ENCODE measurements around the gene SCN2A. TPM values are rescaled to one million over a fixed set of nuclear protein-coding genes. Genes with fewer than 3 reads are reported as not detected.

SCN2A gene
- total RNA-seq, result 3.3 and 10.9 TPM in 2 replicates

GRCh38 chr2:165239230-165239629, at the start of gene SCN2A:
SCN2A (plus strand) TSS chr2:165239414; CDS start chr2:165295824, 56,410 bp downstream.

DNA sequence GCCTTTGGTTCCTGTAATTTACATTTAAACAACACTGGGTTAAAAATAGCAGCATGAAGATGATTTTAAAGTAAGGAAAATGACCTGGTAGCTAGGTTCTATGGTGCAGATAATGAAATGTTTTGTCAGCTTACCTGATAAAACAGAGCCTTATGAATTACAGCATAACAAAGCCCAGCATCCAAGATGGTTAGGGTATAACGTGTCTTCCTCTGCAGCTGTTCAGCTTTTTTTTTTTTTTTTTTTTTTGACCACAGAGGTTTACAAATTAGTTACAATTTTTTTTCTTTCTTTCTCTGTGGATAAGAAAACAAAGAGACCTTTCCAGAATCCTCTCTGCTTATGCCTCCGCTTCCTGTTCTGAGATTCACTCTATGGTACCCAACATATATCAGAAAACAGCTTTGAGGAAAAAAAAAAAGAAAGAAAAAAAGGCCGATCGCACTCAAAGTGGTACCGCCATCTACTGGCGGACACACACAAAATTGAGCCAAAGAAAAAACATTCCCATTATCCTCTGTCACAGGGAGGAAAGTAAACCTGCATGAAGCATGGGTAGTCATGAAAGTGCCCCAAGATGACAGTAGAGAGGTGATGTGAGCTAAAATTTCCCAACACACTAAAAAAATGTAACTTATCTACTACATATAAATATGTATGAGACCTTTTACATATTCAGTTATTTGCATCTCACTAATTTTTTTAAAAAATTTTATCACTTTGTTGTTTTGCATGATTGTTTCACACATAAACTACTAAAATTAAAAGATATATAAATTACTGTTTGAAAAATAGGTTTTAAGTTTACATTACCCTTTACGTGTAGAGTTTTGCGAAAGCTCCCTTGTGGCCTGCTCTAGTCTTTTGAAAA, 35.3 kb upstream of the SCN2A start, which contains the start of gene SCN3A:
SCN3A (minus strand) TSS at position 362 of the 871 bp plus-strand sequence. CDS start 27,656 bp downstream, outside the sequence.

Other genes with a start within 250 kb of the SCN2A start
- gene SCN3A, start 35.4 kb upstream of the SCN2A start, total RNA-seq, result 0.17 and 0.47 TPM in 2 replicates
- 1.9 and 2.0 TPM in 2 replicates for gene CSRNP3, start 230.3 kb downstream of the SCN2A start, total RNA-seq

Measured in bronchial smooth muscle cell (primary cell).